ENCODE measurements around the gene HSPB6. TPM values are rescaled to one million over a fixed set of nuclear protein-coding genes. Genes with fewer than 3 reads are reported as not detected.

HSPB6 gene
- total and polyA plus RNA-seq, 2 of the 8 experiments (the other 6 are each of a cell fraction or from before 2014, with no cell fraction given) = 0.91 TPM; not detected in 1

DNA sequence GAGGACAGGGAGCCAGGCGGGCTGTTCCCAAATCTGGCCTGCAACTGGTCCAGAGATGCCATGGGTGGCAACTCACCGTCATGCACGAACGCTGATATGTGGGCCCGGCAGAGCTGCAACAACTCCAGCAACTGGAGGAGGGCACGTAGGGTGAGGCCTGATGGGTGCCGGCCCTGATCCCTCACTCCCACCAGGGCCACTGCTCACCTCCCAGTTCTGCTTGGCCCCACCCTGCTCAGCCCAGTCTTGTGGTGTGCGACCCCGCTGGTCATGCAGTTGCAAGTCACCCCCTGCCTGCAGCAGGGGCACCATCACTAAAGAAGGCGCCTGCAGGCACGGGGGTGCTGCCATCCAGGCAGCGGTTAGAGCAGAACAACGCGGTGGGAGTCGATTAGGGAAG is 35.5 kb upstream of the HSPB6 start:
- peaks cover 0 to 11% (median 2%) of the 10 kb centered on the region in 4 experiments; a peak in 4 of 7 replicates for H3K4me1 ChIP-seq (replicated peaks in 1 of 4; ENCODE audit: control insufficient read depth in 3 of 4, insufficient read depth in 4 of 4, low read length in 3 of 4)
- no peak overlapping the region for H2BK20ac ChIP-seq (ENCODE audit: low read length)
- TF ChIP-seq TBP (IDR thresholded peaks at IDR 0.05; ENCODE audit: low read depth, low read length) (no peak), SIX5 (IDR thresholded peaks at IDR 0.05; ENCODE audit: low read depth, low read length) (no peak), RXRA (IDR thresholded peaks at IDR 0.05; ENCODE audit: insufficient read depth, low read depth, low read length) (no peak), HDAC6 (IDR thresholded peaks at IDR 0.05; ENCODE audit: low read depth, low read length) (no peak), RAD21 (IDR thresholded peaks at IDR 0.05 in 1 of 2, conservative IDR thresholded peaks at IDR 0.05 in 1 of 2; ENCODE audit: low read depth in 2 of 2, low read length in 2 of 2) (no peak)
- H4K8ac ChIP-seq (ENCODE audit: extremely low read depth, insufficient read depth, low read length) = no peak overlapping the region
- H3K36me3 ChIP-seq (ENCODE audit: control insufficient read depth in 2 of 4, insufficient read depth in 4 of 4, low read length in 3 of 4) = no peaks in the 10 kb centered on the region
- no peak overlapping the region for H3K4ac ChIP-seq (replicated peaks; ENCODE audit: insufficient read length, low read depth, low read length)
- FAIRE-seq = no peak
- H3K14ac ChIP-seq (ENCODE audit: insufficient read length) = no peak overlapping the region
- H3K27me3 ChIP-seq (replicated peaks in 1 of 4; ENCODE audit: control insufficient read depth in 3 of 4, extremely low read depth in 1 of 4, insufficient read depth in 3 of 4, low read length in 3 of 4) = peaks cover 6 to 17% (median 15%) of the 10 kb centered on the region in 4 experiments
- 93% methylated on average over 13 of the region's 15 CpGs; no CpG with 5 or more reads in 1 of the 2 experiments for WGBS, 2 experiments (ENCODE audit: extremely low coverage in 1 of 2, insufficient coverage in 1 of 2, insufficient read length in 1 of 2, insufficient replicate concordance in 2 of 2, low coverage in 1 of 2, low lambda C conversion rate in 2 of 2, missing lambda C conversion rate in 1 of 2)
- no peak overlapping the region for H3K9ac ChIP-seq (replicated peaks in 1 of 4; ENCODE audit: extremely low read depth in 1 of 4, low read depth in 3 of 4, low read length in 3 of 4)
- no peak overlapping the region for H3K56ac ChIP-seq (replicated peaks; ENCODE audit: insufficient read length, low read depth, low read length)
- ChIA-PET CTCF (ENCODE audit: partially characterized antibody) (no interaction called here), POLR2A (ENCODE audit: partially characterized antibody) (no interaction called here)
- H3K9me3 ChIP-seq (ENCODE audit: insufficient read depth in 2 of 2, low read depth in 1 of 2, low read length in 1 of 2) = no peaks in the 10 kb centered on the region
- H3K79me2 ChIP-seq (ENCODE audit: control insufficient read depth in 1 of 2, insufficient read depth in 2 of 2, low read length in 2 of 2) = no peaks in the 10 kb centered on the region
- H2AFZ ChIP-seq (ENCODE audit: low read length) = no peak overlapping the region
- H3K18ac ChIP-seq (ENCODE audit: extremely low read depth, low read length) = no peak overlapping the region
- H2BK5ac ChIP-seq (ENCODE audit: low read depth, low read length) = no peak overlapping the region
- H2BK12ac ChIP-seq (ENCODE audit: low read depth, low read length) = no peak overlapping the region
- no peaks in the 10 kb centered on the region for H3K79me1 ChIP-seq (ENCODE audit: low read depth, low read length)
- peaks cover 2 to 3% of the 10 kb centered on the region in 2 experiments for H4K20me1 ChIP-seq (replicated peaks in 1 of 2; ENCODE audit: control insufficient read depth in 1 of 2, insufficient read depth in 2 of 2, low read length in 2 of 2)
- H2AK5ac ChIP-seq (ENCODE audit: low read depth, low read length) = no peak overlapping the region
- H4K91ac ChIP-seq (replicated peaks; ENCODE audit: insufficient read length, low read length) = no peak overlapping the region
- no peak overlapping the region for H3K23ac ChIP-seq (ENCODE audit: insufficient read length)
- no peak overlapping the region for H3K4me3 ChIP-seq (ENCODE audit: extremely low read depth in 1 of 4, insufficient read depth in 2 of 4, low read depth in 3 of 4, low read length in 4 of 4)
- H3K4me2 ChIP-seq (ENCODE audit: insufficient read depth in 1 of 2, low read depth in 2 of 2, low read length in 2 of 2) = no peak overlapping the region
- H3K27ac ChIP-seq (ENCODE audit: low read depth, low read length) = no peak overlapping the region
- no peak overlapping the region for H4K5ac ChIP-seq (ENCODE audit: insufficient read length, low read depth, low read length)
- no peak overlapping the region for H2BK120ac ChIP-seq (replicated peaks; ENCODE audit: low read depth, low read length)
- DNase-seq (ENCODE audit: low read depth in 1 of 2, low spot score in 2 of 2) = no peak
- peaks cover 7% of the 10 kb centered on the region; the same call in 1 of the 2 replicates for H3K23me2 ChIP-seq (ENCODE audit: low read depth, low read length)
- no peak overlapping the region for H2BK15ac ChIP-seq (ENCODE audit: low read length)

Data from H1 (cell line).